ENCODE data around the gene TENM3. TPM values are rescaled to one million over a fixed set of nuclear protein-coding genes. Genes with fewer than 3 reads are reported as not detected.

TENM3 gene
- total RNA-seq, 1 donor from 2014 or later: 2.8 TPM

GRCh38 chr4:182212211-182212761 lies 30.9 kb upstream of the TENM3 start:
- Histone ChIP-seq H3K27me3 (no peaks in the 10 kb centered on the region), H3K4me1 (no peaks in the 10 kb centered on the region), H3K36me3 (no peaks in the 10 kb centered on the region), H3K4me3 (no peak overlapping the region), H3K27ac (no peak overlapping the region), H3K9me3 (no peaks in the 10 kb centered on the region)
- no peak for DNase-seq (ENCODE audit: low spot score in 2 of 2)
- intact Hi-C loops (cut with DNase I): no loop called here
- TF ChIP-seq CTCF (IDR thresholded peaks at IDR 0.05): no peak

GRCh38 chr4:182213004-182213403 lies 30.2 kb upstream of the TENM3 start:
- intact Hi-C loops (cut with DNase I): no loop called here
- Histone ChIP-seq H3K27me3 (no peaks in the 10 kb centered on the region), H3K4me3 (no peak overlapping the region), H3K9me3 (no peaks in the 10 kb centered on the region), H3K36me3 (no peaks in the 10 kb centered on the region), H3K27ac (no peak overlapping the region), H3K4me1 (no peaks in the 10 kb centered on the region)
- DNase-seq (ENCODE audit: low spot score in 2 of 2): no peak
- no peak for TF ChIP-seq CTCF (IDR thresholded peaks at IDR 0.05)

GRCh38 chr4:182215148-182215547 lies 28.1 kb upstream of the TENM3 start:
- H3K9me3 ChIP-seq: no peaks in the 10 kb centered on the region
- no peaks in the 10 kb centered on the region for H3K4me1 ChIP-seq
- H3K36me3 ChIP-seq: no peaks in the 10 kb centered on the region
- TF ChIP-seq CTCF (IDR thresholded peaks at IDR 0.05): no peak
- H3K27me3 ChIP-seq: no peaks in the 10 kb centered on the region
- H3K4me3 ChIP-seq: no peak overlapping the region
- no peak overlapping the region for H3K27ac ChIP-seq
- intact Hi-C loops (cut with DNase I): no loop called here
- no peak for DNase-seq (ENCODE audit: low spot score in 2 of 2)

GRCh38 chr4:182216005-182216404 lies 27.2 kb upstream of the TENM3 start:
- Histone ChIP-seq H3K27me3 (no peaks in the 10 kb centered on the region), H3K36me3 (no peaks in the 10 kb centered on the region), H3K9me3 (no peaks in the 10 kb centered on the region), H3K4me3 (no peak overlapping the region), H3K27ac (no peak overlapping the region), H3K4me1 (no peaks in the 10 kb centered on the region)
- intact Hi-C loops (cut with DNase I): no loop called here
- TF ChIP-seq CTCF (IDR thresholded peaks at IDR 0.05): no peak
- no peak for DNase-seq (ENCODE audit: low spot score in 2 of 2)

- intact Hi-C loops (cut with DNase I): no loop called here
- no peak for DNase-seq (ENCODE audit: low spot score in 2 of 2)
- Histone ChIP-seq H3K27me3 (no peaks in the 10 kb centered on the region), H3K36me3 (no peaks in the 10 kb centered on the region), H3K27ac (no peak overlapping the region), H3K4me1 (no peaks in the 10 kb centered on the region), H3K4me3 (no peak overlapping the region), H3K9me3 (no peaks in the 10 kb centered on the region)
- TF ChIP-seq CTCF (IDR thresholded peaks at IDR 0.05): no peak
These were observed 23.7 kb upstream of the TENM3 start for GRCh38 chr4:182219411-182220056.

Data from ascending aorta (tissue), 2 donors.